WI38 (cell line): ENCODE measurements around the gene CCDC33.

Source experiments
- H3K4me3 ChIP-seq: 2 replicates; pipeline ENCODE4 v1.5.1; 2011; ENCODE audit warnings: low read depth, mild to moderate bottlenecking, control low read depth, low read length
- CTCF ChIP-seq: IDR thresholded peaks from 2 replicates; pipeline ENCODE4 v1.5.1; 2012; ENCODE audit warnings: low read depth, mild to moderate bottlenecking, control low read depth, low read length

The CCDC33 gene

GRCh38 chr15:74330861-74331408 lies 94.8 kb downstream of the CCDC33 start:
- no peak overlapping the region for H3K4me3 ChIP-seq
- TF ChIP-seq CTCF = no peak

- TF ChIP-seq CTCF = no peak
- H3K4me3 ChIP-seq = no peak overlapping the region
Observed at GRCh38 chr15:74332011-74332410, 95.9 kb downstream of the CCDC33 start.

GRCh38 chr15:74332611-74333010 lies 96.5 kb downstream of the CCDC33 start:
- H3K4me3 ChIP-seq = no peak overlapping the region
- no peak for TF ChIP-seq CTCF

- TF ChIP-seq CTCF = no peak
- H3K4me3 ChIP-seq = no peak overlapping the region
Observed at GRCh38 chr15:74333093-74333492, 97.0 kb downstream of the CCDC33 start.

- no peak overlapping the region for H3K4me3 ChIP-seq
- TF ChIP-seq CTCF = no peak
Observed at GRCh38 chr15:74333662-74334061, 97.5 kb downstream of the CCDC33 start.

GRCh38 chr15:74334127-74334526 lies 98.0 kb downstream of the CCDC33 start:
- TF ChIP-seq CTCF = no peak
- no peak overlapping the region for H3K4me3 ChIP-seq

- no peak overlapping the region for H3K4me3 ChIP-seq
- TF ChIP-seq CTCF = no peak
Observed at GRCh38 chr15:74335396-74335795, 99.3 kb downstream of the CCDC33 start.
